SK-N-MC (cell line): ENCODE data around the gene PREX1.

Experiments used
- DNase-seq: peaks from one replicate; pipeline ENCODE4 v3.0.0-alpha.2; 2011; ENCODE audit warnings: low read depth, low spot score
- H3K27ac ChIP-seq: fragments of 200-600 bp; sonication (generic); 2 replicates; pipeline ENCODE4 v1.5.1; 2016; ENCODE audit warnings: mixed run types
- H3K36me3 ChIP-seq: fragments of 200-600 bp; sonication (generic); 2 replicates; pipeline ENCODE4 v1.6.1; 2017; ENCODE audit warnings: antibody characterized with exemption, low read length, mixed read lengths; ENCODE audit not compliant: insufficient read depth
- H3K4me3 ChIP-seq: fragments of 200-600 bp; sonication (generic); 2 replicates; pipeline ENCODE4 v1.5.1; 2016
- H3K9ac ChIP-seq: fragments of 200-600 bp; sonication (generic); 2 replicates; pipeline ENCODE4 v1.8.0; 2017; ENCODE audit warnings: mixed run types, mixed read lengths; ENCODE audit not compliant: insufficient read length
- H3K9me3 ChIP-seq: fragments of 200-600 bp; sonication (generic); 2 replicates; pipeline ENCODE4 v1.6.1; 2017; ENCODE audit warnings: low read depth, mild to moderate bottlenecking, antibody characterized with exemption, low read length, moderate library complexity, mixed read lengths
- EZH2 ChIP-seq: fragments of 200-600 bp; sonication (generic); IDR thresholded peaks from one replicate; pipeline ENCODE4 v1.6.1; 2017; ENCODE audit warnings: antibody characterized with exemption
- FOXP2 ChIP-seq: optimal IDR thresholded peaks from 2 replicates; pipeline ENCODE3; 2011; ENCODE audit warnings: mild to moderate bottlenecking, moderate library complexity; ENCODE audit not compliant: insufficient read depth; ENCODE audit errors: extremely low read length, control extremely low read depth
- POLR2AphosphoS5 ChIP-seq: IDR thresholded peaks from 2 replicates; pipeline ENCODE4 v1.6.1; 2012; ENCODE audit warnings: mild to moderate bottlenecking, low read depth, low read length, borderline replicate concordance

The PREX1 gene

DNA sequence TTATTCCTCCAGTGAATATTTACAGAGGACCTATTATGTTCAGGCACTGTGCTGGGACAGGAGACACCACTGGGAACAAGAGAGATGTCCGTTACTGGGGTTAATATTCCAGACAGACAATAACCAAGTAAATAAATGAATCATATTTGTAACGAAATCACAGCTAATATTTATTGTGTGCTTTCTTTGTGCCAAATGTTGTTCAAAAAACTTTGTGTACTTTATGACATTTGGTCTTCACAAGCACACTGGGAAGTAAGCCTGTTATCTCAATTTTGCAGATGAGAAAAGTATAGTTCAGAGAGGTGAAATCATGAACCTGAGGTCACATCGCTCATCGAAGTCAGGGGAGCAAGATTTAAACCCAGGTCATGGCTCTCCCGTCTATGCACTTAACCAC lies 36.5 kb upstream of the PREX1 start:
- Histone ChIP-seq H3K4me3 (no peak overlapping the region), H3K9me3 (no peaks in the 10 kb centered on the region), H3K9ac (no peak overlapping the region), H3K36me3 (no peaks in the 10 kb centered on the region), H3K27ac (no peak overlapping the region)
- no peak for DNase-seq
- TF ChIP-seq POLR2AphosphoS5 (no peak), FOXP2 (no peak), EZH2 (no peak)

DNA sequence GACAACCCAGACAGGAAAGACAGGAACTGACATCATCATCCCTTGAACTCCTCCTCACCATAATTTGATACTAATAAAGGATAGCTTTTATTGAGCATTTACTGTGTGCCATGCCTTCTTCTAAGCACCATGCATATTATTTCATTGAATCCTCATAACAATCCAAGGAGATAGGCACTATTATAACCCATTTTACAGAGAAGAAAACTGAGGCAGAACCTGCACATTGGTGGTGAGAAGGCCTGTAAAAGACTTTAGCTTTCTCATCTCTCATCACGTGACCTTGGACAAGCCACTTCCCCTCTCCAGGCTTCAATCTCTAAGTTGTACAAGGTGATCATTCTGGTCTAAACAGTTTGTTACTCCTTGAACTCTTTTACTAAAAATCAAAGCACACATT lies 34.5 kb upstream of the PREX1 start:
- H3K36me3 ChIP-seq = no peaks in the 10 kb centered on the region
- H3K9me3 ChIP-seq = no peaks in the 10 kb centered on the region
- H3K9ac ChIP-seq = no peak overlapping the region
- no peak overlapping the region for H3K4me3 ChIP-seq
- DNase-seq = no peak
- TF ChIP-seq EZH2 (no peak), FOXP2 (no peak), POLR2AphosphoS5 (no peak)
- no peak overlapping the region for H3K27ac ChIP-seq

DNA sequence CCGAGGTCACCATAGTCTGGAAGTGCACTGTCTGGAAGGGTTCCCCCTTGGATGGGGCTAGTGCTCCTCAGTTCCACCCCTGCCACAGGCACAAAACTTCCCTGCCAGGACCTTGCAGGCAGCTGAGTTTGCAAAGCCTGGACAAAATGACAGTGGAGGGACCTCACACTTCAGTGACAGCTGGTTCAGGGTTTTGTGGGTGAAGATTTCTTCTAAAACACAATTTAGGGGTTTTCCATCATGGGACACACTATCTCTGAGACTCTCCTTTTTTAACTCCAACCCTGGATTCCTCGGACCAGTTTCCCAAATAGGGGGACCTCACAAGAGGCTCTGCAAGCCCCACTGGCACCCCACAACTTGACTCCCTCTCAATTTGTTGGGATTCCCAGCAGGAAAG lies 33.6 kb upstream of the PREX1 start:
- DNase-seq = no peak
- no peak overlapping the region for H3K27ac ChIP-seq
- no peaks in the 10 kb centered on the region for H3K9me3 ChIP-seq
- H3K9ac ChIP-seq = no peak overlapping the region
- H3K4me3 ChIP-seq = no peak overlapping the region
- no peak for TF ChIP-seq FOXP2
- H3K36me3 ChIP-seq = no peaks in the 10 kb centered on the region

DNA sequence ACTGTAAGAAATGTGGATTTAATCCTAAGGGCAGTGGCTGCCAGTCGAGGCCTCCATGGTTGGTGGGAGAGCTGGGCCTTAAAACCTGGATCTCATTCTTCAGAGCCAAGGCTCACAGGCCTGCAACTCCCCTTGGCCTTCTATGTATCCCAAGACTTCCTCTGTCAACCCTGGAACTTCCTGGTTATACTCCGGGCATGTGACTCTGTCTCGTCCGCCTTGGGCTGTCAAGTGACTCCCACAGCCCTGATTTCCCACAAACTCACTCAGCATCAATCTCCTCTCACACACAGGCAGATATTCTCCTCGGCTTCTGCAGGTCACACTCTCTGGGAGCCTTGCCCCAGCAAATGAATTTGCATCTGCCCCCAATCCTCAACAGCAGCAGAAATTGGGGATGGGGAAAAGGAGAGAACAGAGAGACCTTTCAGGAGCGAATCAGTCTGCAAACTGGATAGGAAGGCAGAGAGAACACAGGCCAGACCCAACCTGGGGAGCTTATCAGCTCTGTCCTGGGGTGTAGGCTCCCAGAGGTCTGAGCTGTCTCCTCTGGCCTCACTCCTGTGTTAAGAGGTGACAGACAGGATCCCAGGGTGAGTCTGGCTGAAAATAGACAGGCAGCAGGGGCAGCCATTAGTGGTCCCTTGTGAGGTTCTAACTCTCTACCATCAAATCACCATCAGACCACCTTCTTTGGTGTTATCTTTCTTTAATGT lies 30.4 kb upstream of the PREX1 start:
- H3K4me3 ChIP-seq = no peak overlapping the region
- no peak overlapping the region for H3K9ac ChIP-seq
- TF ChIP-seq POLR2AphosphoS5 (no peak), FOXP2 (no peak)
- no peak overlapping the region for H3K27ac ChIP-seq
- no peaks in the 10 kb centered on the region for H3K9me3 ChIP-seq
- no peak for DNase-seq
- no peaks in the 10 kb centered on the region for H3K36me3 ChIP-seq

DNA sequence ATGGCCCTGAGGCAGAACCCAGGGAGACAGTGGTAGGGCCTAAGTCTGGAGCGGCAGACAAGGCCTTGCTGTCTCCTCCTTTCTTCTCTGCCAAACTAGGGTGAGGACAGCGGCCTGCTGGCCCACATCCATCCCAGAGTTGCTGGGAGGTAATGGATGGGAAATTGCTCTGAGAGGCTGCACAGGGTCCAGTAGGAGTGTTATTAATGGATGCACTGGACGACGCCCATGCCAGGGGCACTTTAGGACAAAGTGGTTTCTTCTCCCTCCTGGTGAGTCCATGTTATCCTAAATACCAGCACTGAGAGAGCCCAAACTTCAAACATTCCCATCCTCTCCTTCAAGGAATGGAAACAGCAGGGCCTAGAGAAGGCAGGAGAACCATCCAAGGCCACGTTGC lies 28.3 kb upstream of the PREX1 start:
- no peaks in the 10 kb centered on the region for H3K36me3 ChIP-seq
- no peaks in the 10 kb centered on the region for H3K9me3 ChIP-seq
- H3K9ac ChIP-seq = no peak overlapping the region
- H3K4me3 ChIP-seq = no peak overlapping the region
- no peak for DNase-seq
- no peak for TF ChIP-seq POLR2AphosphoS5
- no peak for TF ChIP-seq EZH2
- TF ChIP-seq FOXP2 = no peak
- H3K27ac ChIP-seq = no peak overlapping the region

DNA sequence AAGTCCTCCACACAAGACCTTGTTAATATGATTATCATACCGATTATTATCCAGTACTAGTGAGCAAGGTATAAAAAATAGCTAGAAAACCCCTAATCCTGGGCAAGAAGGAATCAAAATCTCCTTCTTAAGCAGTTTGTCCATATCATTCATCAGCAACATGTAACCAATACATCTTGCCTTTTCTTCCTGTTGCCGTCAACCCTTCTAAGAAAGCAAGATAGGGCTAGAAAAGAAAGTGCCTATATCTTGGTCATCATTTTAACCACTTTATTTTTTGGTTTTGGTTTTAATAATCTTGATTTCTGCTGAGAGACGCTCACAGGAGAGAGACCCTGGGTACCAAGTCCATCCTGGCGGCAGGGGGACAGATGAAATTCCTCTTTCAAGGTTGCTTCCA lies 27.2 kb upstream of the PREX1 start:
- Histone ChIP-seq H3K9me3 (no peaks in the 10 kb centered on the region), H3K27ac (no peak overlapping the region), H3K9ac (no peak overlapping the region), H3K36me3 (no peaks in the 10 kb centered on the region), H3K4me3 (no peak overlapping the region)
- no peak for DNase-seq
- no peak for TF ChIP-seq FOXP2
- no peak for TF ChIP-seq EZH2
- no peak for TF ChIP-seq POLR2AphosphoS5

DNA sequence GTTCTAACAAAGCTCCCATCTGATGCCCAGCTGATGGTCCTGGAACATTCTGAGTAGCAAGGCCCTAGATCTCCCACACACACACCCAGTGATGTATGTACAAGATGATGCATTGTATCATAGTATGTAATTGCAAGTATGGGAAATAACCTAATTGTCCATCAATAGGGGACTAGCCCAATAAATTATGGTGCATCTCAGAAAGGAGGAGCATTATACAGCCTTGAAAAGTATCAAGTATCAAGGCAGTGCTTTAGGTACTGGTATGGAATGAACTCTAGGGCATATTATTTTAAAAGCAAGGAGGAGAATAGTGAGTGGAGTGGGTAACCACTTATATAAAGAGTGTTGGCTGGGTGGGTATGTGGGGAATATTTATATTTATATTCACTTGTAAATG lies 24.8 kb upstream of the PREX1 start:
- H3K9ac ChIP-seq = no peak overlapping the region
- TF ChIP-seq EZH2 (no peak), POLR2AphosphoS5 (no peak), FOXP2 (no peak)
- DNase-seq = no peak

DNA sequence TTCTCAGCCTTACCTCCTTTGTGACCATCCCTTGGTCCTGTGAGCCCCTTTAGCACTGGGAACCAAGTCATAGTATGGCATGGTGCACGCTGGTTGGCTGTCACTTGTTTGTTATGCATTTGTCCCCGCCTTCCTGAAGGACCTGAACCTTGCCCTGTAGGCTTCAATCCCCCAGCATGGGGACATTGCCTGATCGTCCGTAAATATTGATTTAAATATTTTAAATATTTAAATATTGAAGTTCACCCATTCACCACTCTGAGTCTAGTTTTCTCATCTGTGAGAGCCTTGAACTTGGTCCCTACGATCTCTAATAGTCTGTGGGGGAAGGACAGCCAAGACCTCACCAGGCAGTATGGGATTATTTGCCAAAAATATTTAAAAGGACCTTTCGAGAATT lies 23.8 kb upstream of the PREX1 start:
- Histone ChIP-seq H3K4me3 (no peak overlapping the region), H3K9me3 (no peaks in the 10 kb centered on the region), H3K36me3 (no peaks in the 10 kb centered on the region), H3K27ac (no peak overlapping the region), H3K9ac (no peak overlapping the region)
- TF ChIP-seq FOXP2 = no peak
- TF ChIP-seq EZH2 = no peak
- TF ChIP-seq POLR2AphosphoS5 = no peak
- DNase-seq = no peak

More for the DNA sequence above, 24.8 kb upstream of the PREX1 start:
- H3K36me3 ChIP-seq = no peaks in the 10 kb centered on the region
- no peak overlapping the region for H3K4me3 ChIP-seq
- no peak overlapping the region for H3K27ac ChIP-seq
- no peaks in the 10 kb centered on the region for H3K9me3 ChIP-seq

DNA sequence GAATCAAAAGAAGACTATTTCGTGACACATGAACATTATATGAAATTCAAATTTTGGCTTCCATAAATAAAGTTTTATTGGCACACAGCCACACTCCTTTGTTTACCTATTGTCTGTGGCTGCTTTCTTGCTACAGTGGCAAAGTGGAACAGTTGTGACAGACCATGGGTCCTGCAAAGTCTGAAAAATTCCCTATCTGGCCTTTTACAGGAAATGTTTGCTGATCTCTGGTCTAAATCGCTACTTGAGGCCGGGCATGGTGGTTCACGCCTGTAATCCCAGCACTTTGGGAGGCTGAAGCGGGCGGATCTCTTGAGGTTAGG lies 23.1 kb upstream of the PREX1 start:
- H3K27ac ChIP-seq = no peak overlapping the region
- no peak overlapping the region for H3K4me3 ChIP-seq
- H3K36me3 ChIP-seq = no peaks in the 10 kb centered on the region
- H3K9me3 ChIP-seq = no peaks in the 10 kb centered on the region
- DNase-seq = no peak
- TF ChIP-seq EZH2 = no peak
- no peak for TF ChIP-seq POLR2AphosphoS5
- TF ChIP-seq FOXP2 = no peak
- no peak overlapping the region for H3K9ac ChIP-seq
